Panc1 (cell line): ENCODE results near the gene CCDC85A. TPM values are rescaled to one million over a fixed set of nuclear protein-coding genes. Genes with fewer than 3 reads are reported as not detected.

Experiments
- ATAC-seq: fragments of 200-7000 bp; cut with Tn5 transposase; 2 replicates; pipeline ENCODE4 v1.9.1; 2020; ENCODE audit warnings: mild to moderate bottlenecking, moderate library complexity
- BruUV-seq: library from RNA; stranded (reverse); fragments of 400-500 nt; replicated peaks from 2 replicates; lab custom pipeline; 2021; lab: Mats Ljungman, UMichigan
- CTCF ChIA-PET: fragments of 300-600 bp; sonication (Branson Sonifier 250); formaldehyde crosslinking; loops from one replicate; lab custom pipeline; 2022; ENCODE audit warnings: antibody characterized with exemption; lab: Charles Lee
- POLR2A ChIA-PET: fragments of 300-600 bp; sonication (Branson Sonifier 250); formaldehyde crosslinking; loops from one replicate; lab custom pipeline; 2022; ENCODE audit warnings: antibody characterized with exemption; lab: Charles Lee
- DNase-seq: peaks from one replicate; pipeline ENCODE4 v3.0.0-alpha.2; 2010; ENCODE audit warnings: low read depth, low spot score
- H3K27ac ChIP-seq: 2 replicates; pipeline ENCODE4 v1.5.1; 2011; ENCODE audit warnings: mild to moderate bottlenecking, low read length, inconsistent platforms
- H3K27me3 ChIP-seq: fragments of 200-500 bp; sonication (Bioruptor generic); 2 replicates; pipeline ENCODE4 v1.6.0; 2014; ENCODE audit warnings: low read length, inconsistent platforms; ENCODE audit not compliant: control insufficient read depth, insufficient read depth
- H3K36me3 ChIP-seq: fragments of 200-500 bp; sonication (Bioruptor generic); 2 replicates; pipeline ENCODE4 v1.5.1; 2014; ENCODE audit warnings: inconsistent platforms, mild to moderate bottlenecking, low read length, moderate library complexity; ENCODE audit not compliant: control insufficient read depth, insufficient read depth
- H3K4me1 ChIP-seq: 2 replicates; pipeline ENCODE4 v1.5.1; 2011; ENCODE audit warnings: inconsistent platforms, mild to moderate bottlenecking, low read length, moderate library complexity; ENCODE audit not compliant: control insufficient read depth, insufficient read depth
- H3K4me3 ChIP-seq, 2 experiments: 2 replicates each; pipeline ENCODE4 v1.5.1; 2011 to 2012; ENCODE audit warnings: low read depth in 2 of 2, low read length in 2 of 2, mild to moderate bottlenecking in 2 of 2, inconsistent platforms in 1 of 2, moderate library complexity in 1 of 2
- H3K9me3 ChIP-seq: fragments of 200-500 bp; sonication (Bioruptor generic); 2 replicates; pipeline ENCODE4 v1.5.1; 2014; ENCODE audit warnings: low read depth, mild to moderate bottlenecking, inconsistent platforms, low read length, moderate library complexity; ENCODE audit not compliant: control insufficient read depth, insufficient read depth
- CTCF ChIP-seq: fragments of 450-650 bp; IDR thresholded peaks from 2 replicates; pipeline ENCODE4 v1.5.1; 2017; ENCODE audit warnings: mild to moderate bottlenecking
- POLR2AphosphoS5 ChIP-seq: IDR thresholded peaks from 2 replicates; pipeline ENCODE4 v1.6.1; 2012; ENCODE audit warnings: mild to moderate bottlenecking, low read depth, low read length, moderate library complexity
- REST ChIP-seq, 2 experiments: IDR thresholded peaks; 2 replicates each; pipeline ENCODE4 v1.6.1; 2011 to 2012; ENCODE audit warnings: low read depth in 2 of 2, control low read depth in 1 of 2, low read length in 1 of 2, mild to moderate bottlenecking in 1 of 2, moderate library complexity in 1 of 2; ENCODE audit not compliant: insufficient read depth in 1 of 2
- SIN3A ChIP-seq: IDR thresholded peaks from 2 replicates; pipeline ENCODE4 v1.6.1; 2012; ENCODE audit warnings: low read depth, mild to moderate bottlenecking, low read length, moderate library complexity, borderline replicate concordance; ENCODE audit not compliant: insufficient read depth
- TCF7L2 ChIP-seq: IDR thresholded peaks from 2 replicates; pipeline ENCODE4 v1.6.1; 2011; ENCODE audit warnings: mild to moderate bottlenecking, low read depth, low read length, inconsistent platforms
- in situ Hi-C: cut with HindIII; loops from 2 replicates; pipeline ENCODE4 v1.10.0; 2016; ENCODE audit warnings: low sequenced_read_pairs, low pct_unique_long_range_greater_than_20kb
- intact Hi-C: fragments of 100-400 bp; cut with micrococcal nuclease; formaldehyde crosslinking; loops from one replicate; pipeline ENCODE4 v1.10.0; 2022; ENCODE audit not compliant: unreplicated experiment
- total RNA-seq: library from RNA; stranded (reverse); gene quantifications from one replicate; pipeline ENCODE4 v1.2.1, GENCODE V29; 2021; ENCODE audit not compliant: unreplicated experiment

Gene CCDC85A
- total RNA-seq, 1 experiment from 2014 or later = 0.05 TPM

- Histone ChIP-seq H3K27me3 (no peaks in the 10 kb centered on the region), H3K4me1 (no peaks in the 10 kb centered on the region), H3K27ac (no peak overlapping the region), H3K36me3 (no peaks in the 10 kb centered on the region), H3K9me3 (no peaks in the 10 kb centered on the region), H3K4me3 (no peak overlapping the region)
- in situ Hi-C loops = no loop called here
- DNase-seq (no peak), ATAC-seq (no peak)
- no TSS peak for BruUV-seq
- intact Hi-C loops = no loop called here
- POLR2A ChIA-PET = no interaction called here
- CTCF ChIA-PET = no interaction called here
- no peak for TF ChIP-seq TCF7L2
- TF ChIP-seq SIN3A = no peak
- TF ChIP-seq POLR2AphosphoS5 = no peak
- no peak for TF ChIP-seq REST (IDR thresholded peaks at IDR 0.05; ENCODE audit: insufficient read depth in 1 of 2, low read depth in 2 of 2, low read length in 1 of 2)
- TF ChIP-seq CTCF = no peak
Measured at GRCh38 chr2:56211048-56211447, 27.3 kb downstream of the CCDC85A start.

- ATAC-seq (no peak), DNase-seq (no peak)
- BruUV-seq = no TSS peak
- Histone ChIP-seq H3K9me3 (no peaks in the 10 kb centered on the region), H3K4me3 (no peak overlapping the region), H3K4me1 (no peaks in the 10 kb centered on the region), H3K27ac (no peak overlapping the region), H3K36me3 (no peaks in the 10 kb centered on the region), H3K27me3 (no peaks in the 10 kb centered on the region)
- CTCF ChIA-PET = no interaction called here
- TF ChIP-seq SIN3A (no peak), CTCF (no peak), REST (IDR thresholded peaks at IDR 0.05; ENCODE audit: insufficient read depth in 1 of 2, low read depth in 2 of 2, low read length in 1 of 2) (no peak), TCF7L2 (no peak), POLR2AphosphoS5 (no peak)
- POLR2A ChIA-PET = no interaction called here
- intact Hi-C loops (no loop called here), in situ Hi-C loops (no loop called here)
Measured at GRCh38 chr2:56215911-56216310, 32.1 kb downstream of the CCDC85A start.
